ACC112 (cell line): ENCODE measurements around the gene RPS6KA4.

Experiments used
- H2AFZ ChIP-seq: fragments of 200-600 bp; sonication (generic); one replicate; pipeline ENCODE4 v1.6.0; 2017; ENCODE audit warnings: antibody characterized with exemption, low read length; ENCODE audit not compliant: unreplicated experiment
- H3K27ac ChIP-seq: fragments of 200-600 bp; sonication (generic); 2 replicates; pipeline ENCODE4 v1.5.1; 2014; ENCODE audit warnings: low read depth, mild to moderate bottlenecking, antibody characterized with exemption, low read length, moderate library complexity
- H3K27me3 ChIP-seq: fragments of 200-600 bp; sonication (generic); 2 replicates; pipeline ENCODE4 v1.6.1; 2014; ENCODE audit warnings: mild to moderate bottlenecking, antibody characterized with exemption, low read length, moderate library complexity, mixed read lengths; ENCODE audit not compliant: insufficient read depth
- H3K36me3 ChIP-seq: fragments of 200-600 bp; sonication (generic); 2 replicates; pipeline ENCODE4 v1.6.1; 2016; ENCODE audit warnings: mild to moderate bottlenecking, antibody characterized with exemption, low read length, moderate library complexity, mixed read lengths; ENCODE audit not compliant: insufficient read depth
- H3K4me1 ChIP-seq: fragments of 200-600 bp; sonication (generic); one replicate; pipeline ENCODE4 v1.6.1; 2016; ENCODE audit warnings: low read length, mixed read lengths; ENCODE audit not compliant: insufficient read depth, unreplicated experiment, control insufficient read depth
- H3K4me3 ChIP-seq: fragments of 200-600 bp; sonication (generic); 2 replicates; pipeline ENCODE4 v1.5.1; 2014; ENCODE audit warnings: mild to moderate bottlenecking, low read depth, low read length
- H3K79me2 ChIP-seq: fragments of 200-600 bp; sonication (generic); one replicate; pipeline ENCODE4 v1.6.0; 2016; ENCODE audit warnings: low read length; ENCODE audit not compliant: control insufficient read depth, unreplicated experiment, insufficient read depth

Gene RPS6KA4

GRCh38 chr11:64381350-64381749, 22.4 kb downstream of the RPS6KA4 start:
- Histone ChIP-seq H3K79me2 (no peaks in the 10 kb centered on the region), H3K4me3 (no peak overlapping the region), H2AFZ (no peak overlapping the region), H3K27ac (no peak overlapping the region), H3K27me3 (no peaks in the 10 kb centered on the region), H3K36me3 (no peaks in the 10 kb centered on the region), H3K4me1 (peaks cover 7% of the 10 kb centered on the region)

GRCh38 chr11:64382047-64382446, 23.1 kb downstream of the RPS6KA4 start:
- Histone ChIP-seq H3K27ac (no peak overlapping the region), H3K79me2 (no peaks in the 10 kb centered on the region), H3K27me3 (no peaks in the 10 kb centered on the region), H3K36me3 (no peaks in the 10 kb centered on the region), H2AFZ (no peak overlapping the region), H3K4me3 (no peak overlapping the region), H3K4me1 (peaks cover 7% of the 10 kb centered on the region)

GRCh38 chr11:64382586-64382985, 23.6 kb downstream of the RPS6KA4 start:
- Histone ChIP-seq H3K27ac (no peak overlapping the region), H3K4me3 (no peak overlapping the region), H3K4me1 (peaks cover 7% of the 10 kb centered on the region), H3K36me3 (no peaks in the 10 kb centered on the region), H2AFZ (no peak overlapping the region), H3K79me2 (no peaks in the 10 kb centered on the region), H3K27me3 (no peaks in the 10 kb centered on the region)

GRCh38 chr11:64383580-64383979, 24.6 kb downstream of the RPS6KA4 start:
- Histone ChIP-seq H3K27ac (no peak overlapping the region), H3K4me1 (peaks cover 2% of the 10 kb centered on the region)

GRCh38 chr11:64384028-64384737, 25.2 kb downstream of the RPS6KA4 start:
- Histone ChIP-seq H3K4me3 (no peak overlapping the region), H3K79me2 (no peaks in the 10 kb centered on the region), H2AFZ (no peak overlapping the region), H3K36me3 (no peaks in the 10 kb centered on the region), H3K27ac (no peak overlapping the region), H3K4me1 (no peaks in the 10 kb centered on the region), H3K27me3 (peaks cover 13% of the 10 kb centered on the region; the same call in 1 of the 2 replicates)

More at GRCh38 chr11:64383580-64383979, 24.6 kb downstream of the RPS6KA4 start:
- Histone ChIP-seq H3K36me3 (no peaks in the 10 kb centered on the region), H3K27me3 (peaks cover 7% of the 10 kb centered on the region; the same call in 1 of the 2 replicates), H3K79me2 (no peaks in the 10 kb centered on the region), H2AFZ (no peak overlapping the region), H3K4me3 (no peak overlapping the region)

GRCh38 chr11:64384981-64385944, 26.3 kb downstream of the RPS6KA4 start:
- Histone ChIP-seq H3K4me1 (no peaks in the 10 kb centered on the region), H2AFZ (no peak overlapping the region), H3K27me3 (peaks cover 21% of the 10 kb centered on the region; the same call in 1 of the 2 replicates)

GRCh38 chr11:64385945-64386704, 27.2 kb downstream of the RPS6KA4 start:
- Histone ChIP-seq H3K27me3 (peaks cover 21% of the 10 kb centered on the region; the same call in 1 of the 2 replicates), H3K36me3 (no peaks in the 10 kb centered on the region), H3K4me3 (no peak overlapping the region), H2AFZ (no peak overlapping the region), H3K27ac (no peak overlapping the region), H3K79me2 (no peaks in the 10 kb centered on the region), H3K4me1 (no peaks in the 10 kb centered on the region)

More at GRCh38 chr11:64384981-64385944, 26.3 kb downstream of the RPS6KA4 start:
- Histone ChIP-seq H3K4me3 (no peak overlapping the region), H3K79me2 (no peaks in the 10 kb centered on the region), H3K27ac (no peak overlapping the region), H3K36me3 (no peaks in the 10 kb centered on the region)

- Histone ChIP-seq H3K4me1 (no peaks in the 10 kb centered on the region), H3K4me3 (no peak overlapping the region), H3K36me3 (no peaks in the 10 kb centered on the region), H3K27ac (no peak overlapping the region), H3K27me3 (peaks cover 21% of the 10 kb centered on the region; the same call in 1 of the 2 replicates), H3K79me2 (no peaks in the 10 kb centered on the region), H2AFZ (no peak overlapping the region)
Observed at GRCh38 chr11:64387916-64388315, 29.0 kb downstream of the RPS6KA4 start.

GRCh38 chr11:64388894-64389293, 29.9 kb downstream of the RPS6KA4 start:
- peaks cover 21% of the 10 kb centered on the region; the same call in 1 of the 2 replicates for H3K27me3 ChIP-seq
- H3K36me3 ChIP-seq, result no peaks in the 10 kb centered on the region
- no peak overlapping the region for H3K27ac ChIP-seq
- H3K4me1 ChIP-seq, result no peaks in the 10 kb centered on the region
- no peaks in the 10 kb centered on the region for H3K79me2 ChIP-seq
- H2AFZ ChIP-seq, result no peak overlapping the region
- H3K4me3 ChIP-seq, result no peak overlapping the region

GRCh38 chr11:64389851-64390250, 30.9 kb downstream of the RPS6KA4 start:
- peaks cover 25% of the 10 kb centered on the region for H3K27me3 ChIP-seq
- H3K27ac ChIP-seq, result no peak overlapping the region
- no peaks in the 10 kb centered on the region for H3K79me2 ChIP-seq
- no peaks in the 10 kb centered on the region for H3K4me1 ChIP-seq
- no peak overlapping the region for H3K4me3 ChIP-seq
- no peak overlapping the region for H2AFZ ChIP-seq
- H3K36me3 ChIP-seq, result no peaks in the 10 kb centered on the region
